K562 (cell line): Measurements from ENCODE around the gene DIMT1. TPM values are rescaled to one million over a fixed set of nuclear protein-coding genes. Genes with fewer than 3 reads are reported as not detected.

ENCODE experiments used
- ADNP ChIP-seq: fragments of 200-800 bp; sonication (Bioruptor generic); IDR thresholded peaks from 2 replicates; pipeline ENCODE4 v1.6.1; 2016; ENCODE audit warnings: missing genetic modification characterization, missing compliant biosample characterization
- CEBPG ChIP-seq, 3 experiments: fragments of 200-800 bp in 1 of 3; sonication (Bioruptor generic) in 1 of 3; sonication (generic) in 1 of 3; formaldehyde crosslinking in 1 of 3; IDR thresholded peaks in 2 of 3; conservative IDR thresholded peaks in 1 of 3; 2 replicates each; pipeline versions ENCODE4 v1.6.1 to v1.8.0; 2016 to 2022; ENCODE audit warnings: missing compliant biosample characterization in 2 of 3, missing genetic modification characterization in 2 of 3, mild to moderate bottlenecking in 1 of 3, missing genetic modification reagents in 1 of 3
- DMBX1 ChIP-seq: fragments of 250-450 bp; sonication (Bioruptor Pico); IDR thresholded peaks from 2 replicates; pipeline ENCODE4 v1.8.0; 2022; ENCODE audit warnings: inconsistent platforms, mild to moderate bottlenecking, moderate library complexity, borderline replicate concordance
- ELK1 ChIP-seq: sonication (generic); formaldehyde crosslinking; IDR thresholded peaks from 2 replicates; pipeline ENCODE4 v1.8.1; 2022; ENCODE audit warnings: missing genetic modification reagents
- ETS1 ChIP-seq: conservative IDR thresholded peaks from 2 replicates; pipeline ENCODE4 v1.6.1; 2011; ENCODE audit warnings: low read depth, mild to moderate bottlenecking, low read length; ENCODE audit not compliant: control insufficient read depth
- GATA2 ChIP-seq: sonication (generic); formaldehyde crosslinking; IDR thresholded peaks from 2 replicates; pipeline ENCODE4 v1.4.0; 2020; ENCODE audit warnings: mild to moderate bottlenecking, missing genetic modification reagents
- HMGN3 ChIP-seq: IDR thresholded peaks from 2 replicates; pipeline ENCODE4 v1.6.1; 2011; ENCODE audit warnings: borderline replicate concordance, low read depth, mild to moderate bottlenecking, mixed read lengths, low read length; ENCODE audit not compliant: insufficient read length; ENCODE audit errors: extremely low read depth
- KLF13 ChIP-seq: fragments of 450-650 bp; IDR thresholded peaks from 2 replicates; pipeline ENCODE4 v1.6.1; 2016; ENCODE audit warnings: missing genetic modification characterization, low read depth, mild to moderate bottlenecking, missing compliant biosample characterization, moderate library complexity, borderline replicate concordance
- MAFG ChIP-seq: fragments of 450-650 bp; conservative IDR thresholded peaks from 2 replicates; pipeline ENCODE4 v1.6.1; 2016; ENCODE audit warnings: missing genetic modification characterization, missing compliant biosample characterization
- NFIX ChIP-seq: fragments of 250-450 bp; sonication (Bioruptor Pico); IDR thresholded peaks from 2 replicates; pipeline ENCODE4 v1.4.0; 2020; ENCODE audit warnings: low read depth, mild to moderate bottlenecking, moderate library complexity
- NONO ChIP-seq, 2 experiments: fragments of 200-400 bp in 1 of 2; fragments of 450-650 bp in 1 of 2; formaldehyde crosslinking in 1 of 2; IDR thresholded peaks; 2 replicates each; pipeline ENCODE4 v1.6.1; 2017; ENCODE audit warnings: low read depth in 2 of 2, mild to moderate bottlenecking in 2 of 2, moderate library complexity in 2 of 2, low read length in 1 of 2
- PHB2 ChIP-seq: fragments of 450-650 bp; IDR thresholded peaks from 2 replicates; pipeline ENCODE4 v1.6.1; 2017; ENCODE audit warnings: low read depth
- POLR3A ChIP-seq: IDR thresholded peaks from 2 replicates; pipeline ENCODE4 v1.6.1; 2011; ENCODE audit warnings: borderline replicate concordance, mild to moderate bottlenecking, moderate library complexity; ENCODE audit not compliant: insufficient read length, insufficient read depth; ENCODE audit errors: extremely low read depth
- SMAD4 ChIP-seq: fragments of 250-450 bp; sonication (Bioruptor Pico); conservative IDR thresholded peaks from 2 replicates; pipeline ENCODE4 v1.8.0; 2021; ENCODE audit warnings: inconsistent platforms, mild to moderate bottlenecking, moderate library complexity
- TEAD4 ChIP-seq, 2 experiments: sonication (generic) in 1 of 2; formaldehyde crosslinking in 1 of 2; IDR thresholded peaks; 2 replicates each; pipeline versions ENCODE4 v1.6.1 to v1.8.0; 2012 to 2022; ENCODE audit warnings: borderline replicate concordance in 1 of 2, inconsistent platforms in 1 of 2, low read length in 1 of 2, mild to moderate bottlenecking in 1 of 2, missing genetic modification reagents in 1 of 2
- THAP7 ChIP-seq: fragments of 250-450 bp; sonication (Bioruptor Pico); IDR thresholded peaks from 2 replicates; pipeline ENCODE4 v1.5.0; 2021
- ZC3H4 ChIP-seq: sonication (generic); formaldehyde crosslinking; IDR thresholded peaks from 2 replicates; pipeline ENCODE4 v1.9.0; 2021; ENCODE audit warnings: missing genetic modification reagents, borderline replicate concordance
- ZNF57 ChIP-seq: fragments of 450-650 bp; formaldehyde crosslinking; IDR thresholded peaks from 2 replicates; pipeline ENCODE4 v1.4.0; 2020; ENCODE audit warnings: mild to moderate bottlenecking, moderate library complexity
- ZNF655 ChIP-seq: fragments of 250-450 bp; sonication (Bioruptor Pico); IDR thresholded peaks from 2 replicates; pipeline ENCODE4 v1.5.0; 2021
- ZNF764 ChIP-seq: fragments of 250-450 bp; sonication (Bioruptor Pico); IDR thresholded peaks from 2 replicates; pipeline ENCODE4 v1.4.0; 2020; ENCODE audit warnings: low read depth, mild to moderate bottlenecking, moderate library complexity
- polyA plus RNA-seq, 8 experiments: library from polyadenylated mRNA; depleted of rRNA in 4 of 8; stranded (reverse) in 5 of 8; unstranded in 3 of 8; fragments of >200 nt; fragmentation: Nextera tagmentation in 2 of 8; fragmentation: Illumina TruSeq in 1 of 8; extraction: Ambion mirVana in 2 of 8; extraction: Trizol in 1 of 8; gene quantifications; 2 replicates each; pipeline versions ENCODE4 v1.2.1 to v1.2.3, GENCODE V29; 2011 to 2014; ENCODE audit warnings: inconsistent platforms in 1 of 8, missing spikeins in 1 of 8
- total RNA-seq, 7 experiments: library from RNA; depleted of rRNA in 6 of 7; stranded (reverse); fragments of >200 nt in 6 of 7; fragmentation: Illumina TruSeq in 2 of 7; extraction: Trizol in 2 of 7; gene quantifications; 2 replicates each; pipeline versions ENCODE4 v1.2.1 to v1.2.3, GENCODE V29; 2011 to 2021; ENCODE audit warnings: low replicate concordance in 1 of 7

The DIMT1 gene
- total and polyA plus RNA-seq, 9 of the 15 experiments (the other 6 are each of a cell fraction or from before 2014, with no cell fraction given): 28.9 to 85.3 (median 54.1) TPM

- no peak for TF ChIP-seq GATA2 (CRISPR knock-in tag)
- peak in 1 of 2 experiments; percentile 76; a peak in 2 of 4 replicates for TF ChIP-seq NONO (IDR thresholded peaks at IDR 0.05; ENCODE audit: low read depth in 2 of 2, low read length in 1 of 2)
- TF ChIP-seq ZC3H4 (CRISPR knock-in tag): no peak
- TF ChIP-seq ZNF764: 0 out of 2 replicates have a peak, but pooled peaks have one; percentile 10
- TF ChIP-seq CEBPG (CRISPR knock-in tag; IDR thresholded peaks at IDR 0.05): no peak
- TF ChIP-seq CEBPG (tag; conservative IDR thresholded peaks at IDR 0.05 in 1 of 2, IDR thresholded peaks at IDR 0.05 in 1 of 2): no peak
- TF ChIP-seq PHB2: no peak
- TF ChIP-seq ZNF57 (CRISPR knock-in tag): no peak
- no peak for TF ChIP-seq THAP7 (CRISPR knock-in tag)
- 0 out of 2 replicates have a peak, but pooled peaks have one; percentile 61 for TF ChIP-seq SMAD4 (CRISPR knock-in tag)
- TF ChIP-seq ADNP (tag): no peak
- no peak for TF ChIP-seq ZNF655 (CRISPR knock-in tag)
- TF ChIP-seq DMBX1 (CRISPR knock-in tag): peak; percentile 51; the same call in 1 of the 2 replicates
- TF ChIP-seq POLR3A: no peak
- TF ChIP-seq MAFG (tag): 0 out of 2 replicates have a peak, but pooled peaks have one; percentile 16
- TF ChIP-seq ETS1: peak; percentile 85
- peak; percentile 48 for TF ChIP-seq HMGN3
- peak; percentile 16; the same call in 1 of the 2 replicates for TF ChIP-seq TEAD4 (IDR thresholded peaks at IDR 0.05; ENCODE audit: low read length)
- no peak for TF ChIP-seq TEAD4 (CRISPR knock-in tag; IDR thresholded peaks at IDR 0.05; ENCODE audit: borderline replicate concordance)
- TF ChIP-seq KLF13: peak; percentile 96
- TF ChIP-seq ELK1 (CRISPR knock-in tag): no peak
- no peak for TF ChIP-seq NFIX (CRISPR knock-in tag)
Measured at GRCh38 chr5:62403411-62404250, at the start of gene DIMT1 (continued).
